Loucy (cell line): ENCODE data around the gene THEM5.
"Not testable (repeated sequence)": the region's sequence is repeated elsewhere in the genome, so short reads cannot be mapped to it uniquely, and the experiment has no call there.

Experiments
- H2AFZ ChIP-seq: fragments of 200-600 bp; sonication (generic); 2 replicates; pipeline ENCODE4 v1.6.0; 2016; ENCODE audit warnings: antibody characterized with exemption, mild to moderate bottlenecking, low read length, moderate library complexity
- H3F3A ChIP-seq: fragments of 200-600 bp; 2 replicates; pipeline ENCODE4 v1.6.0; 2016; ENCODE audit warnings: antibody characterized with exemption, low read depth, mild to moderate bottlenecking
- H3K27me3 ChIP-seq: fragments of 200-600 bp; sonication (generic); 2 replicates; pipeline ENCODE4 v1.6.1; 2014; ENCODE audit warnings: low read length, mild to moderate bottlenecking; ENCODE audit not compliant: insufficient read depth, poor library complexity, severe bottlenecking
- H3K36me3 ChIP-seq: fragments of 200-600 bp; sonication (generic); 2 replicates; pipeline ENCODE4 v1.6.1; 2016; ENCODE audit warnings: low read length; ENCODE audit not compliant: insufficient read depth
- H3K4me1 ChIP-seq: fragments of 200-600 bp; sonication (generic); 2 replicates; pipeline ENCODE4 v1.5.1; 2014; ENCODE audit warnings: low read length, mild to moderate bottlenecking; ENCODE audit not compliant: insufficient read depth, poor library complexity, severe bottlenecking
- H3K4me2 ChIP-seq: fragments of 200-600 bp; sonication (generic); 2 replicates; pipeline ENCODE4 v1.6.0; 2014; ENCODE audit warnings: antibody characterized with exemption, low read length, low read depth, mild to moderate bottlenecking; ENCODE audit not compliant: poor library complexity, severe bottlenecking
- H3K4me3 ChIP-seq: fragments of 200-600 bp; sonication (generic); 2 replicates; pipeline ENCODE4 v1.5.1; 2014; ENCODE audit warnings: low read length, mild to moderate bottlenecking, mixed read lengths; ENCODE audit not compliant: poor library complexity, severe bottlenecking
- H3K79me2 ChIP-seq: fragments of 200-600 bp; sonication (generic); 2 replicates; pipeline ENCODE4 v1.6.1; 2014; ENCODE audit warnings: low read length; ENCODE audit not compliant: insufficient read depth
- H3K9ac ChIP-seq: fragments of 200-600 bp; sonication (generic); 2 replicates; pipeline ENCODE4 v1.6.0; 2014; ENCODE audit warnings: mild to moderate bottlenecking, low read depth, low read length, moderate library complexity; ENCODE audit not compliant: poor library complexity, severe bottlenecking
- H3K9me2 ChIP-seq: fragments of 200-600 bp; sonication (generic); replicated peaks from 2 replicates; pipeline ENCODE4 v1.6.1; 2016; ENCODE audit warnings: low read depth, low read length, mixed read lengths
- H3K9me3 ChIP-seq: fragments of 200-600 bp; sonication (generic); 2 replicates; pipeline ENCODE4 v1.6.1; 2014; ENCODE audit warnings: mild to moderate bottlenecking, antibody characterized with exemption, low read length, low read depth; ENCODE audit not compliant: insufficient read depth
- H4K20me1 ChIP-seq: fragments of 200-600 bp; sonication (generic); 2 replicates; pipeline ENCODE4 v1.6.0; 2014; ENCODE audit warnings: antibody characterized with exemption, low read length, mild to moderate bottlenecking; ENCODE audit not compliant: insufficient read depth, poor library complexity, severe bottlenecking
- CTCF ChIP-seq: fragments of 200-600 bp; sonication (generic); conservative IDR thresholded peaks from 2 replicates; pipeline ENCODE4 v1.5.1; 2014; ENCODE audit warnings: mild to moderate bottlenecking, antibody characterized with exemption, low read length
- EZH2phosphoT487 ChIP-seq: fragments of 200-600 bp; IDR thresholded peaks from 2 replicates; pipeline ENCODE4 v1.6.1; 2018; ENCODE audit warnings: antibody characterized with exemption, mild to moderate bottlenecking, moderate library complexity, borderline replicate concordance

Gene THEM5

GRCh38 chr1:151853411-151853943 is at the start of gene THEM5:
THEM5 (minus strand) TSS chr1:151853712; CDS start chr1:151853565, 147 bp downstream.
- H3K79me2 ChIP-seq, result no peaks in the 10 kb centered on the region
- no peak within 1 kb of the TSS for H3K9ac ChIP-seq
- no peak within 1 kb of the TSS for H3K4me3 ChIP-seq
- H3K9me2 ChIP-seq, result no peaks in the 10 kb centered on the region
- H3K27me3 ChIP-seq, result no peaks in the 10 kb centered on the region
- H3F3A ChIP-seq, result no peaks in the 10 kb centered on the region
- H4K20me1 ChIP-seq, result no peaks in the 10 kb centered on the region
- no peak within 1 kb of the TSS for H2AFZ ChIP-seq
- H3K4me1 ChIP-seq, result no peaks in the 10 kb centered on the region
- no peaks in the 10 kb centered on the region for H3K36me3 ChIP-seq
- no peaks in the 10 kb centered on the region for H3K9me3 ChIP-seq
- no peak within 1 kb of the TSS for H3K4me2 ChIP-seq
- TF ChIP-seq EZH2phosphoT487, result no peak
- no peak for TF ChIP-seq CTCF

GRCh38 chr1:151902858-151903257 is 49.3 kb upstream of the THEM5 start:
- Histone ChIP-seq H3K4me1 (peaks cover 20% of the 10 kb centered on the region), H3K36me3 (no peaks in the 10 kb centered on the region), H3K79me2 (no peaks in the 10 kb centered on the region), H3K9ac (no peak overlapping the region), H3K9me3 (peaks cover 8% of the 10 kb centered on the region; the same call in 1 of the 2 replicates), H4K20me1 (no peaks in the 10 kb centered on the region), H3K27me3 (no peaks in the 10 kb centered on the region), H3F3A (no peaks in the 10 kb centered on the region), H3K4me3 (no peak overlapping the region), H3K4me2 (no peak overlapping the region), H3K9me2 (no peaks in the 10 kb centered on the region), H2AFZ (no peak overlapping the region)
- TF ChIP-seq EZH2phosphoT487 (no peak), CTCF (no peak)

- not testable (repeated sequence) for H4K20me1 ChIP-seq, H3K9me2 ChIP-seq, H3K4me3 ChIP-seq, H3K79me2 ChIP-seq, H3K9me3 ChIP-seq, H3K9ac ChIP-seq, H3K27me3 ChIP-seq, H3F3A ChIP-seq, H3K4me2 ChIP-seq, H2AFZ ChIP-seq, H3K36me3 ChIP-seq
- peaks cover 22% of the 10 kb centered on the region for H3K4me1 ChIP-seq
Observed at GRCh38 chr1:151900804-151901203, 47.3 kb upstream of the THEM5 start.

GRCh38 chr1:151898519-151898991 is 45.0 kb upstream of the THEM5 start:
- Histone ChIP-seq H3F3A (no peaks in the 10 kb centered on the region), H3K9ac (no peak overlapping the region), H3K4me1 (peaks cover 13% of the 10 kb centered on the region), H3K9me3 (no peaks in the 10 kb centered on the region; the same call in 1 of the 2 replicates), H3K4me2 (peak overlapping the region; percentile 47), H3K9me2 (no peaks in the 10 kb centered on the region), H4K20me1 (no peaks in the 10 kb centered on the region), H2AFZ (no peak overlapping the region), H3K27me3 (no peaks in the 10 kb centered on the region), H3K4me3 (peak overlapping the region; percentile 2), H3K79me2 (no peaks in the 10 kb centered on the region), H3K36me3 (no peaks in the 10 kb centered on the region)
- TF ChIP-seq CTCF, result no peak
- no peak for TF ChIP-seq EZH2phosphoT487
